GM12892 (cell line): ENCODE data around the gene CNTNAP1. TPM values are rescaled to one million over a fixed set of nuclear protein-coding genes. Genes with fewer than 3 reads are reported as not detected.

Experiments used
- DNase-seq: peaks from one replicate; pipeline ENCODE4 v3.0.0; 2011; ENCODE audit not compliant: insufficient read length
- FAIRE-seq: peaks from 2 replicates; lab custom pipeline; 2011; peaks lifted over from hg19 to GRCh38; lab: Jason Lieb, UNC
- POLR2A ChIP-seq: IDR thresholded peaks from 2 replicates; pipeline ENCODE4 v1.6.1; 2011; ENCODE audit warnings: low read depth, low read length, control low read depth
- POLR2AphosphoS5 ChIP-seq: IDR thresholded peaks from 2 replicates; pipeline ENCODE4 v1.6.1; 2011; ENCODE audit warnings: low read depth, low read length, control low read depth
- TAF1 ChIP-seq: IDR thresholded peaks from 2 replicates; pipeline ENCODE4 v1.6.1; 2011; ENCODE audit warnings: low read depth, mild to moderate bottlenecking, control low read depth, low read length, borderline replicate concordance
- polyA plus RNA-seq: library from polyadenylated mRNA; unstranded; fragments of >200 nt; gene quantifications from one replicate; pipeline ENCODE4 v1.2.1, GENCODE V29; 2012; ENCODE audit warnings: missing spikeins, inconsistent platforms; ENCODE audit not compliant: missing spikeins

CNTNAP1 gene
- polyA plus RNA-seq: 17.1 TPM

GRCh38 chr17:42681976-42682721, at the start of gene CNTNAP1:
TSS of gene CNTNAP1 (plus strand) at chr17:42682531. CDS start at chr17:42682830, 299 bp downstream.
- FAIRE-seq: peak; percentile 51
- DNase-seq: peak; percentile 78
- TF ChIP-seq POLR2A: peak; percentile 41; the same call in 1 of the 2 replicates
- no peak for TF ChIP-seq POLR2AphosphoS5
- TF ChIP-seq TAF1: 0 out of 2 replicates have a peak, but pooled peaks have one; percentile 7

- DNase-seq (no peak), FAIRE-seq (no peak)
- TF ChIP-seq POLR2AphosphoS5 (no peak), TAF1 (no peak), POLR2A (no peak)
These were observed 49.3 kb upstream of the CNTNAP1 start for GRCh38 chr17:42632949-42633444.

GRCh38 chr17:42639525-42640113, 42.7 kb upstream of the CNTNAP1 start:
- FAIRE-seq: no peak
- no peak for TF ChIP-seq POLR2AphosphoS5
- TF ChIP-seq TAF1: no peak
- no peak for TF ChIP-seq POLR2A
- DNase-seq: no peak

- TF ChIP-seq TAF1 (no peak), POLR2A (no peak), POLR2AphosphoS5 (no peak)
- FAIRE-seq (no peak), DNase-seq (no peak)
These were observed 42.2 kb upstream of the CNTNAP1 start for GRCh38 chr17:42640121-42640520.

- FAIRE-seq (no peak), DNase-seq (no peak)
- TF ChIP-seq POLR2AphosphoS5 (no peak), POLR2A (no peak)
These were observed 40.0 kb upstream of the CNTNAP1 start for GRCh38 chr17:42642336-42642735.

- FAIRE-seq: no peak
These were observed 34.6 kb upstream of the CNTNAP1 start for GRCh38 chr17:42647778-42648177.

GRCh38 chr17:42651392-42651791, 30.9 kb upstream of the CNTNAP1 start:
- DNase-seq: no peak
- TF ChIP-seq POLR2A: no peak
- TF ChIP-seq POLR2AphosphoS5: no peak
- TF ChIP-seq TAF1: no peak
- no peak for FAIRE-seq

More at GRCh38 chr17:42647778-42648177, 34.6 kb upstream of the CNTNAP1 start:
- no peak for DNase-seq
- TF ChIP-seq TAF1: no peak
- TF ChIP-seq POLR2A: no peak
- no peak for TF ChIP-seq POLR2AphosphoS5

- no peak for TF ChIP-seq POLR2AphosphoS5
- no peak for TF ChIP-seq POLR2A
- TF ChIP-seq TAF1: no peak
- DNase-seq (no peak), FAIRE-seq (no peak)
These were observed 28.9 kb upstream of the CNTNAP1 start for GRCh38 chr17:42653179-42654124.

GRCh38 chr17:42655528-42655927, 26.8 kb upstream of the CNTNAP1 start:
- DNase-seq: no peak
- FAIRE-seq: no peak
- no peak for TF ChIP-seq POLR2A

- FAIRE-seq (no peak), DNase-seq (no peak)
- no peak for TF ChIP-seq TAF1
- TF ChIP-seq POLR2AphosphoS5: no peak
- TF ChIP-seq POLR2A: no peak
These were observed 24.3 kb upstream of the CNTNAP1 start for GRCh38 chr17:42657824-42658588.
